A549 (cell line): ENCODE results near the gene IP6K1.

Experiments
- MYC ChIP-seq: IDR thresholded peaks from 2 replicates; pipeline ENCODE4 v1.6.1; 2012; ENCODE audit warnings: mild to moderate bottlenecking, inconsistent platforms, low read length, improper control_type of control experiment, borderline replicate concordance
- TF ChIP-seq, protein P1 (sequence below): fragments of >200 bp; sonication (Bioruptor Twin); formaldehyde crosslinking; IDR thresholded peaks from 3 replicates; pipeline ENCODE4 v1.5.1; 2016

- TF ChIP-seq MYC, result no peak
- TF ChIP-seq, protein P1, sequence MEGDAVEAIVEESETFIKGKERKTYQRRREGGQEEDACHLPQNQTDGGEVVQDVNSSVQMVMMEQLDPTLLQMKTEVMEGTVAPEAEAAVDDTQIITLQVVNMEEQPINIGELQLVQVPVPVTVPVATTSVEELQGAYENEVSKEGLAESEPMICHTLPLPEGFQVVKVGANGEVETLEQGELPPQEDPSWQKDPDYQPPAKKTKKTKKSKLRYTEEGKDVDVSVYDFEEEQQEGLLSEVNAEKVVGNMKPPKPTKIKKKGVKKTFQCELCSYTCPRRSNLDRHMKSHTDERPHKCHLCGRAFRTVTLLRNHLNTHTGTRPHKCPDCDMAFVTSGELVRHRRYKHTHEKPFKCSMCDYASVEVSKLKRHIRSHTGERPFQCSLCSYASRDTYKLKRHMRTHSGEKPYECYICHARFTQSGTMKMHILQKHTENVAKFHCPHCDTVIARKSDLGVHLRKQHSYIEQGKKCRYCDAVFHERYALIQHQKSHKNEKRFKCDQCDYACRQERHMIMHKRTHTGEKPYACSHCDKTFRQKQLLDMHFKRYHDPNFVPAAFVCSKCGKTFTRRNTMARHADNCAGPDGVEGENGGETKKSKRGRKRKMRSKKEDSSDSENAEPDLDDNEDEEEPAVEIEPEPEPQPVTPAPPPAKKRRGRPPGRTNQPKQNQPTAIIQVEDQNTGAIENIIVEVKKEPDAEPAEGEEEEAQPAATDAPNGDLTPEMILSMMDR, result no peak
Measured at GRCh38 chr3:49733551-49733950, 52.8 kb downstream of the IP6K1 start.
